ENCODE measurements around the gene PLPPR2.
"Not testable (repeated sequence)": the region's sequence is repeated elsewhere in the genome, so short reads cannot be mapped to it uniquely, and the experiment has no call there.

Gene PLPPR2

DNA sequence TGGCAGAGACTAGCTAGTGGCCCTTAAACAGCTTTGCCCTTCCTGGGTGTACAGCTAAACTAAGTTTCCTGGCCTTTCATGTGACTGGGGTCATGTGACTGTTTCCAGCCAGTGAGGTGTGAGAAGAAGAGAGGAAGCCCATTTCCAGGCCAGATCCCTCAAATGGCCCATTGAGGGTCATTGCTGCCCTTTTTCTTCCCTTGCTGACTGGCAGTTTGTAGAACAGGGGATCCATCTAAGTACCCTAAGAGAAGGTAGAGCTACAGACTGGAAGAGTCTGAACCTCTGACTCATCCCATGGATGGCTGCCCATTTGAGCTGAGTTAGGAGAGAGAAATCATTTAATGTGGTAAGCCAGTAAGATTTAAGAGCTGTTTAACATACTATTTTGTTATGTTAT, 22.0 kb downstream of the PLPPR2 start:
- H3K9me3 ChIP-seq (ENCODE audit: control insufficient read depth, insufficient read depth, low read length) = no peaks in the 10 kb centered on the region
- H3K4me2 ChIP-seq (ENCODE audit: low read length) = peak overlapping the region; percentile 99
- H3K9me2 ChIP-seq (replicated peaks; ENCODE audit: control insufficient read depth, low read length) = no peaks in the 10 kb centered on the region
- peaks cover 57% of the 10 kb centered on the region for H3K79me2 ChIP-seq (ENCODE audit: control insufficient read depth, low read length)
- peaks cover 33% of the 10 kb centered on the region for H3K36me3 ChIP-seq (ENCODE audit: control insufficient read depth, low read length)
- H3F3A ChIP-seq (ENCODE audit: control insufficient read depth, insufficient read depth) = peaks cover 19% of the 10 kb centered on the region
- no peaks in the 10 kb centered on the region for H4K20me1 ChIP-seq (ENCODE audit: control insufficient read depth, insufficient read depth, low read depth, low read length)
- H3K4me3 ChIP-seq (ENCODE audit: low read length) = peak overlapping the region; percentile 94
- no peaks in the 10 kb centered on the region for H3K27me3 ChIP-seq (ENCODE audit: control insufficient read depth, low read length)
- no peak for TF ChIP-seq EZH2phosphoT487 (IDR thresholded peaks at IDR 0.05; ENCODE audit: borderline replicate concordance, low read length)
- TF ChIP-seq, protein P1, sequence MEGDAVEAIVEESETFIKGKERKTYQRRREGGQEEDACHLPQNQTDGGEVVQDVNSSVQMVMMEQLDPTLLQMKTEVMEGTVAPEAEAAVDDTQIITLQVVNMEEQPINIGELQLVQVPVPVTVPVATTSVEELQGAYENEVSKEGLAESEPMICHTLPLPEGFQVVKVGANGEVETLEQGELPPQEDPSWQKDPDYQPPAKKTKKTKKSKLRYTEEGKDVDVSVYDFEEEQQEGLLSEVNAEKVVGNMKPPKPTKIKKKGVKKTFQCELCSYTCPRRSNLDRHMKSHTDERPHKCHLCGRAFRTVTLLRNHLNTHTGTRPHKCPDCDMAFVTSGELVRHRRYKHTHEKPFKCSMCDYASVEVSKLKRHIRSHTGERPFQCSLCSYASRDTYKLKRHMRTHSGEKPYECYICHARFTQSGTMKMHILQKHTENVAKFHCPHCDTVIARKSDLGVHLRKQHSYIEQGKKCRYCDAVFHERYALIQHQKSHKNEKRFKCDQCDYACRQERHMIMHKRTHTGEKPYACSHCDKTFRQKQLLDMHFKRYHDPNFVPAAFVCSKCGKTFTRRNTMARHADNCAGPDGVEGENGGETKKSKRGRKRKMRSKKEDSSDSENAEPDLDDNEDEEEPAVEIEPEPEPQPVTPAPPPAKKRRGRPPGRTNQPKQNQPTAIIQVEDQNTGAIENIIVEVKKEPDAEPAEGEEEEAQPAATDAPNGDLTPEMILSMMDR (IDR thresholded peaks at IDR 0.05; ENCODE audit: low read depth, low read length, poor library complexity, severe bottlenecking) = no peak
- peaks cover 61% of the 10 kb centered on the region for H3K4me1 ChIP-seq (ENCODE audit: control insufficient read depth, low read length)
- H3K27ac ChIP-seq (ENCODE audit: low read depth, low read length) = peak overlapping the region; percentile 64

DNA sequence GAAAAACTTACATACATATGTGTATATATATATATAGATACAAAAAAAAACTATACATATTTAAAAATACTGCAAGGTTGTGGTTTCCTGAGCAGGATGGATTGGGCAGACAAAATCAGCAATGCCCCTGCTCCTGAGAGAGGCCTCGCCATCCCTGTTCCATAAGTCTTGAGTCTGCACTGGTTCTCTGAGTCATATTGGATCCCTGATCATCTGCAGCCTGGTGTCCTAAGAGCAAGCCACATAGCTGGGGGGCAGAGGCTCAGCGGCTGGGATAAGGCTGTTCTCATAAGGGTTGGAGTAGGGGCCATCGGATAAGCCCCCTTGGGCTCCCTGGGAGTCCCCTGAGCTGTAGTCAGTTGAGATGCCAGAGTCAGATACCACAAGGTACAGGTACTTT, 22.5 kb downstream of the PLPPR2 start:
- Histone ChIP-seq H3K27ac (ENCODE audit: low read depth, low read length) (peak overlapping the region; percentile 64; the same call in 1 of the 2 replicates), H3K27me3 (ENCODE audit: control insufficient read depth, low read length) (no peaks in the 10 kb centered on the region), H3K4me3 (ENCODE audit: low read length) (no peak overlapping the region), H3K4me2 (ENCODE audit: low read length) (peak overlapping the region; percentile 99), H3K9me3 (ENCODE audit: control insufficient read depth, insufficient read depth, low read length) (no peaks in the 10 kb centered on the region), H3K36me3 (ENCODE audit: control insufficient read depth, low read length) (peaks cover 33% of the 10 kb centered on the region), H4K20me1 (ENCODE audit: control insufficient read depth, insufficient read depth, low read depth, low read length) (no peaks in the 10 kb centered on the region), H3K4me1 (ENCODE audit: control insufficient read depth, low read length) (peaks cover 64% of the 10 kb centered on the region), H3F3A (ENCODE audit: control insufficient read depth, insufficient read depth) (peaks cover 19% of the 10 kb centered on the region), H3K79me2 (ENCODE audit: control insufficient read depth, low read length) (peaks cover 57% of the 10 kb centered on the region), H3K9me2 (replicated peaks; ENCODE audit: control insufficient read depth, low read length) (no peaks in the 10 kb centered on the region)
- TF ChIP-seq, protein P1 (IDR thresholded peaks at IDR 0.05; ENCODE audit: low read depth, low read length, poor library complexity, severe bottlenecking) = no peak
- no peak for TF ChIP-seq EZH2phosphoT487 (IDR thresholded peaks at IDR 0.05; ENCODE audit: borderline replicate concordance, low read length)

DNA sequence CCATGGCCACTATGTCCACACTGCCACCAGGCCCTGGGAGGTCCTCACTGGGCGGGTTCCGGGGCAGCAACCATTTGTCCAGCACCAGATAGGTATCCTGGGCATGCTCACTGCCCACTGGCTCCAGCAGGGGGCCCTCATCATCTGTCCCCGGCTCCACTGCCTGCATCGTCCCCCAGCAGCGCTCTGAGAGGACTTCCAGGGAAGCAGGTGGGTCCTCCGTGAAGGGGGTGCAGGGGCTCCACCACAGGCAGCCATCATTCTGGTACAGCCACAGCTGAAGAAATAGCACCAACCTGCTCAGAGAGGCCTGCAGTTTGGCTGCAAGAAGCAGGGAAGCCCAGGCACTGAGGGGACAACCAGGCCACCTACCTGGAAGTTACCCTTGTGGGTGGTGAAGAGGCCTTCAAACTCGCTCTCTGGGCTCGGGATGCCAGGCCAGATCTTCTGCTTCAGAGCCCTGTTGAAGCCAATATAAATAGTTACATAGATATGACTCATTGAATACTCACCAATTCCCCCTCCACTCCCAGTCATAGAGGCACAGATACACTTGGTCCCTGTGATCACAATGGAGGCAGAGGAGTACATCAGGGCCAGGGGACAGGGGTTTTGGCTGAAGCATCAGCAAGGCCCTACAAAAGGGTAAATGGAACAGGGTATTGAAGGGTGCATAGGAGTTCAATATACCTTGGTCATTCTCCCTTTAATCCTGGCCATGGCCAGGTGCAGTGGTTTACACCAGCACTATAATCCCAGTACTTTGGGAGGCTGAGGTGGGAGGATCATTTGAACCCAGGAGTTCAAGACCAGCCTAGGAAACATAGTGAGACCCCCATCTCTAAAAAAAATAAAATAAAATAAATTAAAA, 23.3 kb downstream of the PLPPR2 start:
- no peak overlapping the region for H3K27ac ChIP-seq (ENCODE audit: low read depth, low read length)
- peaks cover 1% of the 10 kb centered on the region; the same call in 1 of the 2 replicates for H3K27me3 ChIP-seq (ENCODE audit: control insufficient read depth, low read length)
- TF ChIP-seq, protein P1 (IDR thresholded peaks at IDR 0.05; ENCODE audit: low read depth, low read length, poor library complexity, severe bottlenecking) = peak; percentile 77
- no peak for TF ChIP-seq EZH2phosphoT487 (IDR thresholded peaks at IDR 0.05; ENCODE audit: borderline replicate concordance, low read length)
- peaks cover 57% of the 10 kb centered on the region for H3K79me2 ChIP-seq (ENCODE audit: control insufficient read depth, low read length)
- peaks cover 19% of the 10 kb centered on the region for H3F3A ChIP-seq (ENCODE audit: control insufficient read depth, insufficient read depth)
- H3K4me3 ChIP-seq (ENCODE audit: low read length) = no peak overlapping the region
- H3K36me3 ChIP-seq (ENCODE audit: control insufficient read depth, low read length) = peaks cover 33% of the 10 kb centered on the region
- H3K4me1 ChIP-seq (ENCODE audit: control insufficient read depth, low read length) = peaks cover 71% of the 10 kb centered on the region
- peak overlapping the region; percentile 99 for H3K4me2 ChIP-seq (ENCODE audit: low read length)
- no peaks in the 10 kb centered on the region for H3K9me3 ChIP-seq (ENCODE audit: control insufficient read depth, insufficient read depth, low read length)
- H4K20me1 ChIP-seq (ENCODE audit: control insufficient read depth, insufficient read depth, low read depth, low read length) = no peaks in the 10 kb centered on the region
- no peaks in the 10 kb centered on the region for H3K9me2 ChIP-seq (replicated peaks; ENCODE audit: control insufficient read depth, low read length)

DNA sequence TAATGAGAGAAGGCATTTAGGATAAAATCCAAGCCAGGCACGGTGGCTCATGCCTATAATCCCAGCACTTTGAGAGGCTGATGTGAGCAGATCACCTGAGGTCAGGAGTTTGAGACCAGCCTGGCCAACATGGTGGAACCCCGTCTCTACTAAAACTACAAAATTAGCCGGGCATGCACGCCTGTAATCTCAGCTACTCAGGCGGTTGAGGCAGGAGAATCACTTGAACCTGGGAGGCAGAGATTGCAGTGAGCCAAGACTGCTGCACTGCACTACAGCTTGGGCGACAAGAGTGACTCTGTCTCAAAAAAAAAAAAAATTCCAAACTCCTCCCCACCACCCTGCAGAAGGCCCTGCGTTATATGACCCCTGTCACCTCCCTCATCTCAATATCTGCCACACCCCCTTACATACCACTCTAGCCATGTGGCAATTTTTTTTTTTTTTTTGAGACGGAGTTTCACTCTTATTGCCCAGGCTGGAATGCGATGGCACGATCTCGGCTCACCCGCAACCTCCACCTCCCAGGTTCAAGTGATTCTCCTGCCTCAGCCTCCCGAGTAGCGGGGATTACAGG, 24.1 kb downstream of the PLPPR2 start:
- H3K36me3 ChIP-seq (ENCODE audit: control insufficient read depth, low read length) = peaks cover 33% of the 10 kb centered on the region

More for the DNA sequence above, 24.1 kb downstream of the PLPPR2 start:
- H3K9me2 ChIP-seq (replicated peaks; ENCODE audit: control insufficient read depth, low read length); H3K27me3 ChIP-seq (ENCODE audit: control insufficient read depth, low read length); H3K4me3 ChIP-seq (ENCODE audit: low read length); H3K27ac ChIP-seq (ENCODE audit: low read depth, low read length); H3K9me3 ChIP-seq (ENCODE audit: control insufficient read depth, insufficient read depth, low read length); H4K20me1 ChIP-seq (ENCODE audit: control insufficient read depth, insufficient read depth, low read depth, low read length): not testable (repeated sequence)
- Histone ChIP-seq H3K4me1 (ENCODE audit: control insufficient read depth, low read length) (peaks cover 71% of the 10 kb centered on the region), H3K79me2 (ENCODE audit: control insufficient read depth, low read length) (peaks cover 52% of the 10 kb centered on the region), H3F3A (ENCODE audit: control insufficient read depth, insufficient read depth) (peaks cover 19% of the 10 kb centered on the region), H3K4me2 (ENCODE audit: low read length) (peak overlapping the region; percentile 95; the same call in 1 of the 2 replicates)

All from DOHH2 (cell line).